Measurements from ENCODE around the gene GPATCH1.
A peak's percentile ranks its signal among the peaks of the same experiment; 100 is the strongest.
"Not testable (repeated sequence)": the region's sequence is repeated elsewhere in the genome, so short reads cannot be mapped to it uniquely, and the experiment has no call there.

Gene GPATCH1, protein sequence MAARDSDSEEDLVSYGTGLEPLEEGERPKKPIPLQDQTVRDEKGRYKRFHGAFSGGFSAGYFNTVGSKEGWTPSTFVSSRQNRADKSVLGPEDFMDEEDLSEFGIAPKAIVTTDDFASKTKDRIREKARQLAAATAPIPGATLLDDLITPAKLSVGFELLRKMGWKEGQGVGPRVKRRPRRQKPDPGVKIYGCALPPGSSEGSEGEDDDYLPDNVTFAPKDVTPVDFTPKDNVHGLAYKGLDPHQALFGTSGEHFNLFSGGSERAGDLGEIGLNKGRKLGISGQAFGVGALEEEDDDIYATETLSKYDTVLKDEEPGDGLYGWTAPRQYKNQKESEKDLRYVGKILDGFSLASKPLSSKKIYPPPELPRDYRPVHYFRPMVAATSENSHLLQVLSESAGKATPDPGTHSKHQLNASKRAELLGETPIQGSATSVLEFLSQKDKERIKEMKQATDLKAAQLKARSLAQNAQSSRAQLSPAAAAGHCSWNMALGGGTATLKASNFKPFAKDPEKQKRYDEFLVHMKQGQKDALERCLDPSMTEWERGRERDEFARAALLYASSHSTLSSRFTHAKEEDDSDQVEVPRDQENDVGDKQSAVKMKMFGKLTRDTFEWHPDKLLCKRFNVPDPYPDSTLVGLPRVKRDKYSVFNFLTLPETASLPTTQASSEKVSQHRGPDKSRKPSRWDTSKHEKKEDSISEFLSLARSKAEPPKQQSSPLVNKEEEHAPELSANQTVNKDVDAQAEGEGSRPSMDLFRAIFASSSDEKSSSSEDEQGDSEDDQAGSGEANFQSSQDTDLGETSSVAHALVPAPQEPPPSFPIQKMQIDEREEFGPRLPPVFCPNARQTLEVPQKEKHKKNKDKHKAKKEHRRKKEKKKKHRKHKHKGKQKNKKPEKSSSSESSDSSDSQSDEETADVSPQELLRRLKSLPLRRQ
- total RNA-seq: 22.3 to 36.7 (median 30.0) reads per million in 4 experiments

DNA sequence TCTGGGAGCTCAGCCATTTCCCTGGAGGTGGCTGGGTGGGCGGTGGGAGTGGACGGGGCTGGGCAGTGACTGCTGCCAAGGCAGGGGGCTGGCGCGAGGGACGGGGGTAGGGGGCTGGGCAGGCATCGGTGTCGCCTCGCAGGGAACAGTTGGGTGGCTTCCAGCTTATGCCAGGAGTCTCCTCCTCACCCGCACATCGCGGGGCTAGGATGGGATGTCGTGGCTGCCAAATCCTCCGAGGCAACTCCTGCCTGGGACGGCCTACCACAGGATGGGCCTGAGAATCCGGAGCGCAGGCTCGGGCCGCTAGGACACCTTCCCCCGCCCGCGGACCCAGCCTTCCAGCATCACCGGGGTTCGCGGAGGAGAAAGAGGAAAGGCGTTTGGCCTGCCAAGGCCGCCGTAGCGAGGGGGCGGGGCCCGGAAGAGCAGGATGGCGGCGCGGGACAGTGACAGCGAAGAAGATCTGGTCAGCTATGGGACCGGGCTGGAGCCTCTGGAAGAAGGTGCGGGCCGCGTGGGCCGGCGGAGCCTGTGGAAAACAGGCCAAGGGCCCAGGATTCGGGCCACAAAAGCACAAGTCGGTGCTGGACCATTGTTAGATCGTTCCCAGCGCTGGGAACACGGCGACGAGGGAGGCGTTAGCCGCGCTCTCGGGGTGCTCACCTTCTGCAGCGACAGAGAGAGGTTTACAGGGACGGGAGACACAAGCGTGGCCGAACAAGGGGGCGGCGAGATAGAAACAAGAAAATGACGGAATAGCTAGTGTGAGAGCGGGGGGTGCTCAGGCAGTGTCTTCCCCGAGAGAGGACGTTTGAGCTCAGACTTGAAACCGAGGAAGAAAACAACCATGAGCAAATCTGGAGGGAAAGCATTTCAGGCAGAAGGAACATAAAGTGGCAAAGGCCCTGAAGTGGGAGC is at the start of gene GPATCH1:
Gene GPATCH1, plus strand, starts transcription at position 421 of the 921 bp plus-strand sequence. Its CDS starts 13 bp downstream, at position 434.
- DNase-seq: peak; percentile 75

DNA sequence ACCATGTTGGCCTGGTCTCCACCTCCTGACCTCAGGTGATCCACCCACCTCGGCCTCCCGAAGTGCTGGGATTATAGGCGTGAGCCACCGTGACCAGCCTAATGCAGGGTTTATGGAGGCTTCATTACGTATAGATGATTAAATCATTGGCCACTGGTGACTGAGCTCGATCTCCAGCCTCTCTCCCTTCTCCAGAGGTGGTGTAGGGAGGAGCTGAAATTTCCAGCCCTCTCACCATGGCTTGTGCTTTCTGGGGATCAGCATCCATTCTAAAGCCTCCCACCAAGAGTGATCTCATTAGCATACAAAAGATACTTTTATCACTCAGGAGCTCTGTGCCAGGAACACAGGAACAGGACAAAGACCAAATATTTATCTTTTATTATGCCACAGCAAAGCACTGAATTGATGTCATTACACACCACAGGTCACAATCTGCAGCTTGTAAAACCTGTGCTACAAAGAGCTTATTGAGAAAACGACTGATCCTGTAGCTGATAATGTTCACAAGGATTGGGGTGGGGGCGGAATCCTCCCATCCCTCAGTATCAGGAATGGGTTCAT is 48.7 kb upstream of the GPATCH1 start:
- no peak for DNase-seq

DNA sequence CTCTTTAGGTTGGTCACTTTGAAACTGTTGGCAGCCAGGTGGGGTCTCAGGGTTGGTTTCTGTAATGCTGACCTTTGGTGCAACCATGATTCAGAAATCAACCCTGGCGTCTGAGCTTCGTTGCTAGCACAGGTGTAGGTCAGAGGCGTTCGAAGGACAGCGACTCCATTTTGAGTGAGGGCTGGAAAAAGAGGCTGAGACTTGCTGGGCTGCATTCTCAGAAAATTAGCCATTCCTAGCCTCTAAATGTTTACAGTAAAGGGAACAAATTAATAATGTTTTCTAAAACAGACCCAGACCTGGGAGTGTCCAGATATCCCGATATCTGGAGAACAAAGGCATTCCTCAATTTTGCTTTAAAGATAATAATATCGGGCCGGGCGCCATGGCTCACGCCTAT is 45.5 kb upstream of the GPATCH1 start:
- no peak for DNase-seq

DNA sequence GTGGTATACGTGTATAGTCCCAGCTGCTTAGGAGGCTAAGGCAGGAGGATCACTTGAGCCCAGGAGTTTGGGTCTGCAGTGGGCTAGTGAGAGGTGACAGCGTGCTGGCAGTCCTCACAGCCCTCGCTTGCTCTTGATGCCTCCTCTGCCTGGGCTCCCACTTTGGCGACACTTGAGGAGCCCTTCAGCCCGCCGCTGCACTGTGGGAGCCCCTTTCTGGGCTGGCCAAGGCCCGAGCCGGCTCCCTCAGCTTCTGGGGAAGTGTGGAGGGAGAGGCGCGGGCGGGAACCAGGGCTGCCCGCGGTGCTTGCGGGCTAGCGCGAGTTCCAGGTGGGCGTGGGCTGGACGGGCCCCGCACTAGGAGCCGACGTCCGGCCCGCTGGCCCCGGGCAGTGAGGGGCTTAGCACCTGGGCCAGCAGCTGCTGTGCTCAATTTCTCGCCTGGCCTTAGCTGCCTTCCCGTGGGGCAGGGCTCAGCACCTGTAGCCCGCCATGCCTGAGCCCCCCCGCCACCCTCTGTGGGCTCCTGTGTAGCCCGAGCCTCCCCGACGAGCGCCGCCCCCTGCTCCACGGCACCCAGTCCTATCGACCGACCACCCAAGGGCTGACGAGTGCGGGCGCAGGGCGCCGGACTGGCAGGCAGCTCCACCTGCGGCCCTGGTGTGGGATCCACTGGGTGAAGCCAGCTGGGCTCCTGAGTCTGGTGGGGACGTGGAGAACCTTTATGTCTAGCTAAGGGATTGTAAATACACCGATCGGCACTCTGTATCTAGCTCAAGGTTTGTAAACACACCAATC is 44.4 kb upstream of the GPATCH1 start:
- not testable (repeated sequence) for DNase-seq

DNA sequence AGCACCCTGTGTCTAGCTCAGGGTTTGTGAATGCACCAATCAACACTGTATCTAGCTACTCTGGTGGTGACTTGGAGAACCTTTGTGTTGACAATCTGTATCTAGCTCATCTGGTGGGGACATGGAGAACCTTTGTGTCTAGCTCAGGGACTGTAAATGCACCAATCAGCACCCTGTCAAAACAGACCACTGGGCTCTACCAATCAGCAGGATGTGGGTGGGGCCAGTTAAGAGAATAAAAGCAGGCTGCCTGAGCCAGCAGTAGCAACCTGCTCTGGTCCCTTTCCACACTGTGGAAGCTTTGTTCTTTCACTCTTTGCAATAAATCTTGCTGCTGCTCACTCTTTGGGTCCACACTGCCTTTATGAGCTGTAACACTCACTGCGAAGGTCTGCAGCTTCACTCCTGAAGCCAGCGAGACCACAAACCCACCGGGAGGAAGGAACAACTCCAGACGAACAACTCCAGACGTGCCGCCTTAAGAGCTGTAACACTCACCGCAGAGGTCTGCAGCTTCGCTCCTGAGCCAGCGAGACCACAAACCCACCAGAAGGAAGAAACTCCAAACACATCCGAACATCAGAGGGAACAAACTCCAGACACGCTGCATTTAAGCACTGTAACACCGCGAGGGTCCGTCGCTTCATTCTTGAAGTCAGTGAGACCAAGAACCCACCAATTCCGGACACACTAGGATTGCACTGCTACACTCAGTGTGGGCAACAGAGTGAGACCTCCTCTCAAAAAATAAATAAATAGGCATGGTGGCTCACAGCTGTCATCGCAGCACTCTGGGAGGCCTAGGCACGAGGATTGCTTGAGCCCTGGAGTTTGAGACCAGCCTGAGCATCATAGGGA is 43.6 kb upstream of the GPATCH1 start:
- not testable (repeated sequence) for DNase-seq

DNA sequence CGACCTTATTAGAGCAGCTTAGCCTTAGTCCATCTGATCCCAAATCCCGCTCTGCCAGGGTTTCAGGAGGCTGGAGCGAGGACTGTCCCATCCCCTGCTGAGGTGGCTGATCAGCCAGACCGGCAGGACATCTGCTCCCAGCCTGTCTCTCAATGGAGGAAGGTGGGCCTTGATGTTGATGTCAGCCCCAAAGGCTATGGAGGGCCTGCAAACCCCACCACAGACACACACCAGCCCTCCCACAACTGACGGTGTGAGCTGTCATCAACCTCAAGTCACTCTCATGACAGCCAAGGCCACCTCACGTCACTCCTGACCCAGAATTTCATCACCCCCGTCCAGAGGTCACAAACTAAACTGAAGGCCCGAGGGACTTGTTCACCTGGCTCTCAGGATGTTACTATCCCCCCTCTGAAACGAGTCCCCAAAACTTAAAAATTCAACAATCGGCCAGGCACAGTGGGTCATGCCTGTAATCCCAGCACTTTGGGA is 41.8 kb upstream of the GPATCH1 start:
- DNase-seq: no peak

DNA sequence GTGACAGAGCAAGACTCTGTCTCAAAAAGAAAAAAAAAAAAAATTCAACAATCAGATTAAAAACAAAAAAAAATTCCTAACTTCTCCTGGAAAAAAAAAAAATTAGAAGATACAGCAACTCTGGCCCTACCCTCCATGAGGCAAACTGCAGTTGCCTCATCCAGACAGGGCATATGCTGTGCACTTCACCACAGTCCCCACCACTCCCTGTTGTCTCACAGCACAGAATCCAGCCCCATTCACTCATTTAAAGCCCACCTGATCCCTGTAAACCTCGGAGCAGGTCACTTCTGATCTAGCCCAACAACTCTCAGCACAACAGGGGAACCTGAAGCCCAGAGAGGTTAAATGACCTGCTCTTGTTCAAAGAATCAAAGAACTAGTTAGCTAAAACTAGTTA is 41.2 kb upstream of the GPATCH1 start:
- DNase-seq: no peak

DNA sequence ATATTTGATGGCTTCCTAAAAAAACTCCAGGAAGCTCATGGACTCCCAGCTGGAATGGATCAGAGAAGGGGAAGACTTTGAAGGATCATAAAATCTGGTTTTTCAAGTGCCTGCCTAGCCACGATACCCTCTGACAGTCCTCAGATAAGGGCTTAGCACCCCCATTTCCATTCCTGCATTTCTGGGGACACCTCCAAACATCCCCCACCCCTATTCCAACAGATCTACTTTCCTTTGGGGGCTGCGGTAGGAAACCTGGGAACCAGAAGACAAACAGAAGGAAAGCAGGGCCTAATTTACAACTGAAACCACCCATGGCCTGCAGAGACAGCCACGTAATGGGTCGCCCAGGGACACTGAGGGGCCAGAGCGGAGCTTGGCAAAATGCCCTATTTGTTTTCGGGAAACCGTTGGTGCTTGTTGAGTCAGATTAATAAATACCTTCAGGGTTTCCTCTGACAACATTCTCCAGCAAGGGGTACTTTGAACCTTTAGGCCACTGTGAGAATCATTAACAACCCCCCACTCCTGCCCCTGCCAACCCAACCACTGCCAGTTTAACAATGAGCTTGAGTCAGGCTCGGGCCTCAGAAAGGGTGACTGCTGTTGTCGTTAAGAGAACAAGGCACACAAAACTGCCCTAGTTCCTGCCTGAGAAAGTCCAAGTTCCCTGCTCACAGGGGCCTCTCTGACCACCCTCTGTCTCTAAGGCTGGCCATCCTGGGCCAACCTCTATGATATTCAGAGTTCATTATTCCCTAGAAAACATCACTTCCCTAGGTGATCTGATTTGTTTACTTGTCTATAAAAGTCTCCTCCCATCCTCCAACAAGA is 39.8 kb upstream of the GPATCH1 start:
- DNase-seq: no peak

DNA sequence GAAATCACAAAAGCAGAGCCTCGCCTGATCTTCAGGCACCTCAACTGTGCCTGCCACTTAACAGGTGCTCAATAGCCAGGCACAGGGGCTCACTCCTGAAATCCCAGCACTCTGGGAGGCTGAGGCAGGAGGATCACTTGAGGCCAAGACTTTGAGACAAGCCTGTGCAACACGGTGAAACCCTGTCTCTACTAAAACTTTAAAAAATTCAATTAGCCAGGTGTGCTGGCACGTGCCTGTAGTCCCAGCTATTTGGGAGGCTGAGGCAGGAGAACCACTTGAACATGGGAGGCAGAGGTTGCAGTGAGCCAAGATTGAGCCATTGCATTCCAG is 39.2 kb upstream of the GPATCH1 start:
- not testable (repeated sequence) for DNase-seq

DNA sequence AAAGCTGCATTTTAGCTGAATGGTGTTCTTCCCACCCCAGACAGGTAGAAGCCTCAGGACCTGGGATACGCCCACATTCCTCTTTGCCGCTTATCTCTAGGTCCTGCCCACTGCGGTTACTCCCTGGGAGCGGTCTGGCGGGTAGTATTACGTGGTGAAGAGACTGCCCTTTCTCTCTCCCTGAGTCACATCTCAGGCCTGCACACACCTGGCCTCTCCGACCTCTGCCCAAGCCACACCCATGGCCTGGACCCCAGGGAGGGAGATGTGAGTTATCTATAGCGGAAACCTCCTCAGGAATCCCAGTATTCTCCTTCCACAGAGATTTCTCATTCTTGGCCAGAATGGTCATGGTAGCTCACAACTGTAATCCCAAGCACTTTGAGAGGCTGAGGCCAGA is 33.6 kb upstream of the GPATCH1 start:
- no peak for DNase-seq

DNA sequence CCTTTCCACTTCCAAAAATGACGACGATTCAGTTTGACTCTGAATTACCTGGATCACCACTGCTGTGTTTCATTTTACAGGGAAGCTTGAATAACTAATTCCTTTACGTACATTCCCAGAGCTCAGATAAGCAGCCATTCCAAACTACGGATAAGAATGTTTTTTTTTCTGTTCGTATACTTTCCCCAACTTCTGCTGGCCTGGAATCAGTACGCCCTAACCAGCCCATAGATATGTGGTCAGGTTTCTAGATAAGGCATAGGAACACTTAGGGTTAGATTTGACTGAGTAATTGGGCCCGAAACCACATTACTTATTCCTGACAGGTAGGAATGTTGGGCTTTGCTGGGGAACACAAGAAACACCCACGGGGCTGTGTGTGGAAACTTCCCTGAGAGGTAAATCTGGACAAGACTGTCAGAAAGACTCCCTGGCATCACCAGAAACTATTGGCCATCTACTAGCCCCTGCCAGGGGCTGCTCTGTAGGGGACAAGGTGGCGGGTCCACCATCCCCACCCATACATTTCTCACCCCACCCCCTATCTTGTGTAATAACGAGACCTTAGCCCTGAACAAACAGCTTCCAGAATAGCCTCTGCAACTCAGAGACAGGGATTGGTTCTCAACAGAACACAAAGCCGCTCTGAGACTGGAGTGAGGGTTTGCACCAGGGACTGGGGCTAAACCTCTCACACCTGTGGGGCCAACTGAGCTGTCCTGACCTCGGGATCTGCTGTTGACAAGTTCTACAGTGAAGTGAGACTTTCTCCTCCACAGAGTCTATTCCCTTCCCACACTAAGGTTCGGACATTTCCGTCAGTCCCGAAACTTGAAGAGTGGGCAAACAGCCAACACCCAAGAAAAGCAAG is 31.9 kb upstream of the GPATCH1 start:
- DNase-seq: no peak

DNA sequence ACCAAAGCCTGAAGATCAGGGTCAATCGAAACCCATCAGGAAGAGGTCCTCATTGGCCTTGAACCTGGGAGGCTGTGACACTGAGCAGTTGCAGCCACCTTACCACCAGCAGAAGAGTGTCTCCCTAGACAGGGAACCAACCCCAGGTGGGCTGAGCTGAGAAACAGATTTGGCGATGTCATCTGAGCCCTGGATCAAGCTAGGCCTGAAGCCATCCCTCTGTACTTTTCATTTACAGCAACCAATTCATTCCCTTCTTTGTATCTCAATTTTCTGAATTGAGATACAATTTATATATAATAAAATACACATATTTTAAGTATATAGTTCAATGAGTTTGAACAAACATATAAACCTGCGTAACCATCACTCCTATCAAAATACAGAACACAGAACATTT is 30.9 kb upstream of the GPATCH1 start:
- DNase-seq: no peak

DNA sequence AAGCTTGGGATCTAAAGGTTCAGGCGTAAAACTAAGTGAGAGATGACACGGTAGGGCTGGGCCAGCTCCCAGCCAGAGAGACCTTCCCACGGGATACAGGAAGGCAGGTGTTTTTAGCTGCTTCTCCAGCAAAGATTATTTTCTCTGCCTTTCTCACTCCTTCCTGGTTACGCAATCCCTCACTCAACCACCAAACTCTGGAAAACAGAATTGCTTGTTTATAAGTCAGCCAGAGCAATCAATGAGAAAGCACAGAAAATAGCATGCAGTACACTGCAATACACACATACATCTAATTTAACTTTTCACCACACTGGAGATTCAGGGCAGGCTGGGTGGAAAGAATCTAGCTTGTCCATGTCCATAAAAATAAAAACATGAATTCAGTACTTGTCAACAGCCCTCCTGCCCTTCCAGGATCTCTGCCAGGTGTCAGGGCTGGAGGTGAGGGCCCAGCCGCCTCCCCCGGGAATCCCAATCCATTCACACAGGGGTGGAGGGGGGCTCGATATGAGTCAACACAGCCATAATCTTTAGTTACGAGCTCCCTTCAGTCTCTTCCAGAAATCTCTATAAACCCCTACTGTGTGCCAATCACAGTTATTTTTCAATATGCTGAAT is 28.5 kb upstream of the GPATCH1 start:
- no peak for DNase-seq

DNA sequence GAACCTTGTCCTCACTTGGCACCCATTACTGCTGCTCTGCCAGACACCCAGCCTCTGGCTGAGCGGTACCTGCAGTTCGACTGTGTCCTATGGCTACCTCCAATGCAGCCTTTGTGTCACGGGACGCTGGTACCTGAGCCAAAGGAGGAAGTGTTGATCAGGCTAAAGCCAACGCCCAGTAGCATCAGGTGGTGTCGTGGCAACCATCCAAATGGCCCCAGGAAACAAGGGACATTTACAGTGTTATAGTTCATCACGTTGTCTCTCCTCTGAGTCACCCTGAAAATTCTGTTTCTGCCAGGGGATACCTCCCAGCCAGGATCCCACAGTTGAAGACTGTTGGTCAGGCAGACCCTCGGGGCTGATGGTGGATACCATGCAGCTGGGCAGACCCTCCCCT is 26.4 kb upstream of the GPATCH1 start:
- DNase-seq: no peak

DNA sequence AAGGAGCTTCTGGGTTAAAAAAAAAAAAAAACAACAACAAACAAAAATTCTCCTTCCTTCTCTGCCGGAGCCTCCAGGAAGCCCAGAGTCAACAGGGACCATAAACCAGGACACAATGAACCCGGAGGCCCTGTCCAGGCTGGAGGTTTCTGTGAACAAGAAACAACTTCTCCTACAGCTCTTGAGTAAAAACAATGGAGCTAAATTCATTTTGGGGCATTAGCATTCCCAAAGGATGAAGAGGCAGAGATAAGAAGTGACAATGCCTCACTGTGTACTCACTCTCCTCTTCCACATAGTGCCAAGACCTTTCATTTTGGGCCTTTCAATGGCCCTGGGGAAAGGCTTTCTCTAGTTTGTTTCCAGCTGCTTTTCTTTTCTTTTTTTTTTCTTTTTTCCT is 25.3 kb upstream of the GPATCH1 start:
- no peak for DNase-seq

DNA sequence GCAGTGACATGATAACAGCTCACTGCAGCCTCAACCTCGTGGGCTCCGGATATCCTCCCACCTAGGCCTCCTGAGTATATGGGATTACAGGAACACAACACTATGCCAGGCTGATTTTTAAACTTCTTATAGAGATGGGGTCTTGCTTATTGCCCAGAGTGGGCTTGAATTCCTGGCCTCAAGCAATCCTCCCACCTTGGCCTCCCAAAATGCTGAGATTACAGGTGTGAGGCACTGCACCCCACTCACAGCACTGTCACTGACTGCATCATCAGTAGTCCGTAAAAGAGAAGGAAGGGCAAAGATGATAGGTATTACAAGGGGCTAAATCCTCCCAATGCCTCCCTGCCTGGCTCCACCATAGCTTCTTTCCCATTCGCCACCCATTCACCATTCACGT is 20.4 kb upstream of the GPATCH1 start:
- DNase-seq: no peak

DNA sequence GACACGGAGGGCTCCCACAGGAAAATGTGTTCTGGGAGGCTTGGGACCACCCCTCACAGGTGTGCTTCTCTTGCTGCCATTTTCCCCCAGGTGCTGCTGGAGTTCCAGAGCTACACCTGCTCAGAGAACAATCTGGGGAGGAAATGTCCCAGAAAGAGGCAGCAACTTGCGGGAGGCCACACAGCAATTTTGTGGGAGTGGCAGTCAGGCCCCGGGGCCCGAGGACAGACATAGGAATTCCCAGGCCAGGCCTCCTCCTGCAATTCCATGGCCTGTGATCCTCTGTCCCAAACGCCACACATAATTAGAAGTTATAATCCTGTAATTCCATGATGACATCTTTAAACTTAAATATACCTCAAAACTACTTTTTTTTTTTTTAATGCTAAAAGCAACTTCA is 18.1 kb upstream of the GPATCH1 start:
- no peak for DNase-seq

DNA sequence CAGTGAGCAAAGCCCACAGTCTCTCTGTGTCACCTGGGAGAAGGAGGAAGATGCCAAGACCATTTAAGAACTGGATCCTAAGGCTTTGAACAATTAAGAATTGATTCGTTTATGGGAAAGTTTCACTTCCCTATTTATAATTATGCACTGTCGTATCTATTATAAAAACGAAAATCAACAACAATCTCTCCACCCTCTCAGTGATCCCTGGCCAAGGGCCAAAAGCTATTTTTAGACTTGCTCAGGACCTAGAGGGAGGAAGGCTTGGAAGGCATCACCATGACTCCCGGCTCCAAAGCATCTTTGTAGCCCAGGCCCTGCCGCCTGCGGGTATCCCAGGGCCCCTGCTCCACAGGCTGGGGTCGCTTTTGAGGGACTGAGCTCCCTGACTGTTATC is 17.6 kb upstream of the GPATCH1 start:
- DNase-seq: no peak
